T-helper 1 cell (primary cell): ENCODE measurements around the gene THG1L.
A peak's percentile ranks its signal among the peaks of the same experiment; 100 is the strongest.

Experiments
- DNase-seq, 5 donors: peaks; one replicate each; pipeline ENCODE4 v3.0.0-alpha.2; 2012 to 2020

THG1L gene

DNA sequence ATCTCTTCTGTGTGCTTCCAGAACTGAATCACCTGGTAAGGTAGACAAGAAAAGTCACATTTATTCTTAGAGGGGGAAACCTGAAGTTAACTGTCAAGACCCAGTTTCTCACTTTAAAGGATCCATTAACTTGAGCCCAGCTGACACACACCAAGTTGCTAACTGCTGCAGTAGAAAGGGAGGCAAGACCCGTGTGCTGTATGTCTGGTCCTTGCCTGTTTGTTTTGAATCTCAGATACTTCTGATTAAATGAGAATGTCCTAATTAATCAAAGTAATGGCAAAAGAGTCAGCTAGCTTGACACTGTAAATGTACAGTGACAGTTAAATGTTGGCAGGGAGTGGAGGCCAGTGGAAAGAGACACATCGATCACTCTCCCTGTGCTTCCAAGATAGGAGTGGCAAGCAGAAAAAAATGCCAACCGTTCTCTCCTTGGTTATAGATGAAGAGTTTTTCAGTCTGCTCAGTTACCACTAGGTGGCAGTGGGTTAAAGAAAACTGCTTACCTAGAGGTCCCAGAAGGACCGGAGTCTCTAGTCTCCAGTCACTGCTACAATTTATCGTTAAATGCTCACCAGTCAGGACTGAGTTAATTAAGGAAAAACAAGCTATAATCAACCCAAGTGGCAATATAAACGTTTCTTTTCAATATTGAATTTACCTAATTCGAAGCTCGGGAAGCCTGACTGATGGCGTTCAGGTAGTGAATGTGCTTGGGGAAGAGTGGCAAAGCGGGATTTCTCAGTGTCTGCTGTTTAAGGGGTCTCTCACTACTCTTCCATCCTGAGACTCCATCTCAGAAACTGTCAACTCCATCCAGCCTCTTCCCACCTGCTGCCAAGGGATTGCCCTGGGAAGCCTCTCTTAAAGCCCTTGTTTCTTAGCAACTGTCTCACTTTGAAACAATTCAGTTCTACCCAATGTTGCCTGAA lies 30.7 kb downstream of the THG1L start:
- peak in 1 of 5 donors; percentile 50 for DNase-seq

DNA sequence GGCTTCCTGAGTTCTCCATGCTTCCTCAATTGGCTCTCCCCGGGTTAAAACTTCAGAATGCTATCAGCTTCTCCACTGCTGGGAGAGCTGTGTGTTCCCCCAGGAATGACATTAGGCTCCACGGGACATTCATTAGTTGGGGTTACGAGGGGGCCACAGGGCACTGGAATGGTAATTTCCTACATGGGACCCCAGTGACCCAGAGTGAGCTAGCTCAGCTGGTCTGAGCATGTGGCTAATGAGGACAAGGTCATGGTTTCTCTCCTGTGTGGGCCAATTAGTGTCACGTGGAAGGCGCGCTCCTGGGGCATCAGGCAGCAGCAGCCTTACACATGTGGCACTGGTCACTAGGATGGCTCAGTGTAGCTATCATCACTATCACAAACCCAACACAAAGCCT lies 33.3 kb downstream of the THG1L start:
- DNase-seq: no peak

DNA sequence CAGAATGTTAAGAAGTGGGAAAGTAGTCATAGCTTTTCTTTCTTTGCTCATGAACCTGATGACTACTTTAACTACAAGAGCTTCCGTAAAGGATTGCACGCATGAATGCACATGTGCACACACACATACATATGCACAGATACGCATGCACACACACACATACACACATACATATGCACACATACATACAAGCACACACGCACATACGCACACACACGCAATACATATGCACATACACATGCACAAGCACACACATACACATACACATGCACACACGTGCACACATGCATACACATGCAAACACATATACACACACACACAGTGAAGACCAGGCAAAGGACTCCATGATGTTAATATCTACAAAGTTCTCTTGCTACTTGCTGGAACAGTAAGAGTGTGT lies 35.2 kb downstream of the THG1L start:
- DNase-seq: no peak

DNA sequence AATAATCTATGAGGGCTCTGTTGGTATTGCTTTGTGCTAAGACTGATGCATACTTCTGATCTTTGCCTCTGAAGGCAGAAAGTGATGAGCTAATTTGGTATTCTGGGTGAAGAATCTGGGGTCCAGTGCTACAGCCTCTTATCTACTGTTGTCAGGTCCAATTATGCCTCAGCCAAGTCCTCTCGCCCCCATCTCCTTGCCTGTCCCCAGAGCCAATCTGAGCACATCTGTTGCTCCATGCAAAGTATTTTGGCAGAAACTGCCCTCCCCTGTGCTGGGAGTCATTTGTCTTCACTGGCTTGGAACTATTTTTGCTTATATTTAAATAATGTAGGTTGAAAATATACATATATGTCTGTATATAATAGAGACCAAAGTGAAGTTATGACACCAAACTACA lies 35.7 kb downstream of the THG1L start:
- DNase-seq: no peak

DNA sequence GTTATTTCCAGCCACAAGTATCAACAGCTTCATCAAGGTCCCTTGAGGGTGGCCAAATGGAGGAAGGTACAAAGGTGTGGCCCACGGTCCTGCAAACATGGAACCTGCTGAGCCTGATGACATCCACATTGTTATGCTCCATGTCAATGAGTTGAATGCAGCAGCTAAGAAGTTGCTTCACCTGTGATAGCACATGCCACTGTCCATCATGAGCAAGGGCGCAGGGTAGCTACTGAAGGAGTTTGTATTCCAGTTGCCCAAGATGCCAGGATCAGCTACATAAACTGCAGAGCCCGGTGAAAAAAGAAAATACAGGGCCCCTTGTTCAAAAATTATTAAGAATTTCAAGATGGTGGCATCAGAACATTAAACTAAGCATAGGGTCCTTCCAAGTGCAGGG lies 36.5 kb downstream of the THG1L start:
- no peak for DNase-seq

DNA sequence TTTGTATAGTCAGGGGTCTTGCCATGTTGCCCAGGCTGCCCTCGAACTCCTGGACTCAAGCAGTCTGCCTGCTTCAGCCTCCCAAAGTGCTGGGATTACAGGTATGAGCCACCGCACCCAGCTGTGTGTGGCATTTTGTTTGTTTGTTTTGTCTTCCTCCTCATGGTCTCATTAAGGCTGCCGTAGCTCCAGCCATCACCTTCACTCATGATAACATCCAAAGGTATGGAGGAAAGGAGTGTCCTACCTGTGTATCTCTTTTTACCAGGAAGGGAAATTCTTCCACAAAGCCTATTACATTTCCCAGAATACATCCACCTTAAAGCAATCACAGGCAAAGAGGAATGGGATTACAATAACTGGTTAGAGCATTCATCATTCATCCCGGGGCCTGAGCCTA lies 39.4 kb downstream of the THG1L start:
- DNase-seq: no peak

DNA sequence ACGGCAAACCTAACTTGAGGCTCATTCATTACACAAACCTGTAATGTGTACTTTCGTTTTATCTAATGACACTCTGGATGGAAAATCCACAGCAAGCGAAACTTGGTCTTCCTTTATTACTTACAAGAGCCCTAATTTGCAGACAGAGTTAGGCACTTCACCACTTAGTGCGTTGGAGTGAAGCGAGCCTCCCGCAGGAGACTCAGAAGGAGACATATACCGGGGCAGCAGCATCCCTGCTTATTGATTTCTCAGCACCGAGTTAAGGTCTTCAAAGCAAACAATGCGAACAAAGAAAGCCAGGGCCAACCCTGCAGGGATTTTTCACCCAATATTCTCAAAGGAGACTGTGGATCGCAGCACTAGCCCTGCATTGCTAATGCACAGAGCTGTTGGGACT lies 40.9 kb downstream of the THG1L start:
- no peak for DNase-seq

DNA sequence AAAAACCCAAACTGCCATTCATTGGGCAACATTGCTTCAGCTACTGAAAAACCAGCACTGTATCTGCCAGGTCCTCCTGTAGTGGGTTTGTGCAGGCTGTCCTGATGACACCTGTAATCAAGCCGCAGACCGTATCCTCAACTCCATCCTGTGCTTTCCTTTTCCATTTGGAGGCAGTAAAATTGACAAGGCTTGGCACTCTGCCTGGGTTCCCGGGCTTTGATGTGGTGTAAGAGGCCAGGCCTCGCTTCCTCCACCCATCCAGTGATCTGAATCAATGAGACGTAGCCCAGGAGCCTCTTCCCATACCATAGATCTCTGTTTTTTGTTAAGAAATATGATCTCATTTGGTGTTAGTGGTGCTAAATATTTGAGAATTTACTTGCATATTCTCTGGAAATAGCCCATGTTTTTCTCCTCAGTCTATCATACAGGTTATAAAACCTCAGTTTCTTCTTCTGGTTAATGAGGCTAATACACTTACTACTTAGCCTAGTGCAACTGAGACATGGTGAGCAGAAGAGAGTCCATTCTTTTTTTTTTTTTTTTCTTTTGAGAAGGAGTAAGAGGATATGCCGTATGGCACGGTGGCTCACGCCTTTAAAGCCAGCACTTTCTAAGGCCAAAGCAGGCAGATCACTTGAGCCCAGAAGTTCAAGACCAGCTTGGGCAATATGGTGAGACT lies 47.0 kb downstream of the THG1L start:
- no peak for DNase-seq

DNA sequence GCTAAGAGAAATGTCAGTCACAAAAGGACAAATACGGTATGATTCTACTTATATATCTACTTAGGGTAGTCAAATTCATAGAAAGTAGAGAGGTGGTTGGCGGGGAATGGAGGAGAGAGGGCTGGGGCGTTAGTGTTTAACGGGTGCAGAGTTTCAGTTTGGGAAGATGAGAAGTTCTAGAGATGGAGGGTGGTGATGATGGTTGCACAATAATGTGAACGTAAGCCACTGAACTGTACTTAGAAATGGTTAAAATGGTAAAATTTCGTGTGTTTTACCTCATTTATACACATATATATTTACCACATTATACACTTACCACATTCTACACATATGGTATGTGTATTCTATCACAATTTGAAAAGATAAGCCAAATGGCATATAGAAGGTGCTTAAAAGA lies 48.0 kb downstream of the THG1L start:
- no peak for DNase-seq

DNA sequence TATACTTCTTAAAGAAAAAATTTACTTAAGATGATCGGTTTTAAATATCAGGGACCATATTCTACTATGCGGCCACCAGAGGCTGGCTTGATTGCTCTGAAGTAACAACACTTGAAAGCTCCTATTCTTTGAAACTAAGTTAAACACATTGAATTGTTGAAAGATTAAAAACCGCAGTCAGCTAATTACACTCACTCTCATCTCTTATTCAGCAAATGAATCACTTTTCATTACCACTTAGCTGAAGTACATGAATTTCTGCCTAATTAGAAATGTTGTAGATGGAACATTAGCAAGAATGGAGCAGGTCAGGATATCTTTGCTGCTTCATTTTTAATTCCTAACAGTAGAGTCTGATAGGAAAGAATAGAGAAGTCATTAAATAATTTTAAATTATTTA lies 54.6 kb downstream of the THG1L start:
- no peak for DNase-seq
